T-cell (primary cell): ENCODE data around the gene CD79A. TPM values are rescaled to one million over a fixed set of nuclear protein-coding genes. Genes with fewer than 3 reads are reported as not detected.

Source experiments
- ATAC-seq, 4 experiments: fragments of 200-7000 bp in 3 of 4; fragments of 150-1000 bp in 1 of 4; cut with Tn5 transposase; replicated peaks in 1 of 4; 1 replicate in 3 of 4; 2 replicates in 1 of 4; pipeline ENCODE4 v1.10.0; 2021; ENCODE audit warnings: moderate library complexity in 3 of 4, mild to moderate bottlenecking in 2 of 4, moderate number of reproducible peaks in 1 of 4
- CTCF ChIA-PET, 2 donors: fragments of 300-600 bp; sonication (Branson Sonifier 250); formaldehyde crosslinking; loops; one replicate each; lab custom pipeline; 2022; ENCODE audit warnings: antibody characterized with exemption in 2 of 2; lab: Charles Lee
- POLR2A ChIA-PET, 2 donors: fragments of 300-600 bp; sonication (Branson Sonifier 250); formaldehyde crosslinking; loops; one replicate each; lab custom pipeline; 2022; ENCODE audit warnings: antibody characterized with exemption in 2 of 2; lab: Charles Lee
- DNase-seq, 35 experiments: peaks; one replicate each; pipeline versions ENCODE4 v3.0.0 to v3.0.0-alpha.2; 2013 to 2023
- H3K27ac ChIP-seq: one replicate; pipeline ENCODE4 v1.5.1; 2013; ENCODE audit warnings: low read length
- H3K27me3 ChIP-seq, 2 experiments: replicated peaks in 1 of 2; 1 replicate in 1 of 2; 2 replicates in 1 of 2; pipeline versions ENCODE4 v1.6.1 to v1.7.0; 2013; ENCODE audit warnings: low read length in 1 of 2, mixed read lengths in 1 of 2; ENCODE audit not compliant: control insufficient read depth in 2 of 2, insufficient read depth in 2 of 2; ENCODE audit errors: extremely low read depth in 1 of 2
- H3K36me3 ChIP-seq, 2 donors: 1 replicate in 1 of 2; 2 replicates in 1 of 2; pipeline versions ENCODE4 v1.6.1 to v1.7.0; 2013; ENCODE audit warnings: low read length in 1 of 2; ENCODE audit not compliant: control insufficient read depth in 2 of 2, insufficient read depth in 1 of 2; ENCODE audit errors: extremely low read depth in 1 of 2
- H3K4me1 ChIP-seq, 2 experiments: 1 replicate in 1 of 2; 2 replicates in 1 of 2; pipeline versions ENCODE4 v1.6.1 to v1.7.0; 2013; ENCODE audit warnings: low read length in 2 of 2, mixed read lengths in 1 of 2; ENCODE audit not compliant: insufficient read depth in 2 of 2, control insufficient read depth in 1 of 2; ENCODE audit errors: extremely low read depth in 1 of 2
- H3K4me3 ChIP-seq, 2 donors: 1 replicate in 1 of 2; 2 replicates in 1 of 2; pipeline versions ENCODE4 v1.5.1 to v1.7.0; 2013; ENCODE audit warnings: mild to moderate bottlenecking in 2 of 2, low read length in 1 of 2, moderate library complexity in 1 of 2; ENCODE audit not compliant: control insufficient read depth in 1 of 2; ENCODE audit errors: extremely low read depth in 1 of 2
- H3K9me3 ChIP-seq: 2 replicates; pipeline ENCODE4 v1.7.0; 2013
- H3K27ac Mint-ChIP-seq, 2 donors: one replicate each; pipeline ENCODE4 v1.8.0; 2020 to 2021; ENCODE audit warnings: mild to moderate bottlenecking in 2 of 2, mixed read lengths in 2 of 2
- H3K27me3 Mint-ChIP-seq, 2 donors: one replicate each; pipeline ENCODE4 v1.8.0; 2021 to 2022; ENCODE audit warnings: mixed read lengths in 2 of 2
- H3K36me3 Mint-ChIP-seq: one replicate; pipeline ENCODE4 v1.8.0; 2021; ENCODE audit warnings: mixed read lengths
- H3K4me1 Mint-ChIP-seq, 3 donors: one replicate each; pipeline ENCODE4 v1.8.0; 2020 to 2022; ENCODE audit warnings: mixed read lengths in 3 of 3, mild to moderate bottlenecking in 1 of 3
- H3K4me3 Mint-ChIP-seq, 3 donors: one replicate each; pipeline ENCODE4 v1.8.0; 2020 to 2022; ENCODE audit warnings: mild to moderate bottlenecking in 3 of 3, mixed read lengths in 3 of 3, moderate library complexity in 3 of 3
- H3K9me3 Mint-ChIP-seq, 3 donors: one replicate each; pipeline ENCODE4 v1.8.0; 2020 to 2022; ENCODE audit warnings: mixed read lengths in 3 of 3
- WGBS: methylation state at CpG from one replicate; pipeline ENCODE4 v1.1.5; 2013; ENCODE audit warnings: missing lambda C conversion rate; ENCODE audit not compliant: insufficient coverage; 5-methylcytosine and 5-hydroxymethylcytosine counted together
- total RNA-seq, 35 experiments: library from RNA in 6 of 35; stranded (reverse) in 6 of 35; fragments of 120-200 nt in 1 of 35; gene quantifications; one replicate each; pipeline versions ENCODE4 v1.2.1 to v1.2.4 and lab custom pipeline; 2013 to 2026

The CD79A gene
- total RNA-seq, 5 donors from 2014 or later (not counting 1 experiment from before 2014, with no cell fraction given) = 15.9 to 51.1 (median 19.0) TPM

DNA sequence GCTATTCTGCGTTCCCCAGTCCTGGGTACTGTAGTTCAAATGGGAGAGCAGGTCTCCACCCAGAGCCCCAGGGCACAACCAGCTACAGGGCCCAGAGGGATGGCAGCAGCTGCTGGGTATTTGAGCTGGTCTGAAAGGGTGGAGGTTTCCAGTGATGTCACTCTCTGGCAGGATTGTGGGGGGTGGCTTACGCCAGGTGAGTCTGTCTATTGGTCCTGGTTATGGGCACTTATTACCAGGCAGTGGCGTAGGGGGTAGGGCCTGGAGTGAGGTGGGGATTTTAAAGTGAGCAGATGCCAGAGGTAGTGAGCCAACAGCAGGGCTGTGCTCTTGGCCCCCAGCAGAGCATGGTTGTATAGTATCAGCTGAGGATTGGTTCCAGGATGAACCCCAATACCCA, 10.8 kb upstream of the CD79A start:
- Mint-ChIP-seq H3K9me3 (no peaks in the 10 kb centered on the region), H3K27me3 (no peaks in the 10 kb centered on the region), H3K27ac (peak overlapping the region; percentile 55 to 71), H3K4me1 (peaks cover 65 to 83% (median 75%) of the 10 kb centered on the region in 3 donors), H3K36me3 (peaks cover 54% of the 10 kb centered on the region), H3K4me3 (no peak overlapping the region)
- peak overlapping the region; percentile 36 for H3K27ac ChIP-seq
- no peak overlapping the region for H3K4me3 ChIP-seq
- DNase-seq (no peak), ATAC-seq (no peak)
- WGBS = 86% methylated on average over 2 of the region's 3 CpGs
- ChIA-PET CTCF (interaction anchor here in 1 of 2 donors (0.6 kb wide), 2 partner anchors 30 to 1213 kb away, joined by 3 read pairs; no protein-coding TSS in a partner anchor), POLR2A (no interaction called here)
- peaks cover 46 to 96% of the 10 kb centered on the region in 2 experiments for H3K4me1 ChIP-seq
- H3K9me3 ChIP-seq = no peaks in the 10 kb centered on the region
- H3K36me3 ChIP-seq = peaks cover 27 to 72% of the 10 kb centered on the region in 2 donors
- no peaks in the 10 kb centered on the region for H3K27me3 ChIP-seq

DNA sequence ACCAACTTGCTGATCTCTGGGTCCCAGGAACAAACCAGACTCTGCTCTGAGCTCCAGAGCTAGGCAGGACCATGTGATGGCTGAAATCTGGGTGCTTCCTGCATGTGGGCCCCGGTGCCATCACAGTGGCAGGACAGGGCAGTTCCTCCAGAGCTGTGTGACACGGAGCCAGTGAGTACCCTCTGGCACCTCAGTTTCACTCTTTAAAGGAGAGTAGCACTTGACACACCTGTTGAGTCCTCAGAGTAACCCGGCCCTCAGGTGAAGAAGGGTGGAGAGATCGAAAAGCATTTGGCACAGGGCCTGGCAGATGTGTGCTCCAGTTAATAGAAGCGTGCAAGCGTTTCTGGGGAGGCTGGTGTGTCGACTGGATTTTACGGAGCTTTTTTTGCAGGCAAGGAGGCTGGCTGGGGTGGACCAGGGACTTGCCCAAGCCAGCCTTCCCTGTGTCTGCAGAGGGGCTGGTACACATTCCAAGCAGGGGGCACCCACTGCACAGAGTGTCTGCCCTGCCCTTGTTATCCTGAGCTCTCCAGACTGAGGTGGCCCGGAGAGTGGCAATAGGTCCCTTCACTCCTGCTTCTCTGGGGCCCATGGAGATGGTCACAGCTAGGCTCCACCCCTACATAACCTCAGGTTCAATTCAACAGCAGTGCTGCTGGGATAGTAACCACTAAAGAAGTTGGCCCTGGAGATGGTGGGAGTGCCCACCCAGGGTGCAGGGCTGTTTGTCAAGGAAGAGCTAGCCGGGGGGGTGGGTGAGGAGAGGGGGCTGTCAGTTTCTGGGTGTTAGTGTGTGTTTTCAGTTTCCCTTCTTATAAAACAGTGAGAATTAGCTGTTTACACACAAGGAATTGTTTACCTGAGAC, 8.7 kb upstream of the CD79A start:
- H3K36me3 ChIP-seq = peaks cover 27 to 52% of the 10 kb centered on the region in 2 donors
- Mint-ChIP-seq H3K4me3 (peak overlapping the region in 1 of 3 donors; percentile 20), H3K4me1 (peaks cover 65 to 82% (median 75%) of the 10 kb centered on the region in 3 donors), H3K36me3 (peaks cover 40% of the 10 kb centered on the region), H3K27me3 (no peaks in the 10 kb centered on the region), H3K9me3 (no peaks in the 10 kb centered on the region), H3K27ac (peak overlapping the region; percentile 88 to 92)
- 79% methylated on average over 8 of the region's 10 CpGs for WGBS
- H3K9me3 ChIP-seq = no peaks in the 10 kb centered on the region
- no peak for DNase-seq
- POLR2A ChIA-PET = interaction anchor here (0.6 to 0.7 kb wide), 3 partner anchors 11 to 340 kb away, joined by 3 to 8 read pairs (median 6); no protein-coding TSS in a partner anchor
- no peak for ATAC-seq
- H3K4me1 ChIP-seq = peaks cover 50 to 96% of the 10 kb centered on the region in 2 experiments
- H3K4me3 ChIP-seq = no peak overlapping the region
- H3K27ac ChIP-seq = peak overlapping the region; percentile 81
- H3K27me3 ChIP-seq = no peaks in the 10 kb centered on the region
- CTCF ChIA-PET = interaction anchor here in 1 of 2 donors (1.1 kb wide), 1 partner anchor 84 kb away, joined by 3 read pairs; no protein-coding TSS in a partner anchor

- Mint-ChIP-seq H3K9me3 (no peaks in the 10 kb centered on the region), H3K4me3 (no peak overlapping the region), H3K27me3 (no peaks in the 10 kb centered on the region), H3K36me3 (peaks cover 36% of the 10 kb centered on the region), H3K4me1 (peaks cover 62 to 84% (median 75%) of the 10 kb centered on the region in 3 donors), H3K27ac (peak overlapping the region; percentile 88 to 92)
- Histone ChIP-seq H3K4me1 (peaks cover 56 to 96% of the 10 kb centered on the region in 2 experiments), H3K9me3 (no peaks in the 10 kb centered on the region), H3K27ac (peak overlapping the region; percentile 81), H3K27me3 (no peaks in the 10 kb centered on the region), H3K4me3 (no peak overlapping the region), H3K36me3 (peaks cover 27 to 46% of the 10 kb centered on the region in 2 donors)
- ATAC-seq = no peak
- WGBS = 100% methylated on average over 2 of the region's 12 CpGs
- CTCF ChIA-PET = interaction anchor here in 1 of 2 donors (1.1 kb wide), 1 partner anchor 84 kb away, joined by 3 read pairs; no protein-coding TSS in a partner anchor
- POLR2A ChIA-PET = interaction anchor here in 1 of 2 donors (0.7 kb wide), 1 partner anchor 340 kb away, joined by 6 read pairs; no protein-coding TSS in a partner anchor
- no peak for DNase-seq
These were observed 8.1 kb upstream of the CD79A start for GRCh38 chr19:41868989-41869300.

DNA sequence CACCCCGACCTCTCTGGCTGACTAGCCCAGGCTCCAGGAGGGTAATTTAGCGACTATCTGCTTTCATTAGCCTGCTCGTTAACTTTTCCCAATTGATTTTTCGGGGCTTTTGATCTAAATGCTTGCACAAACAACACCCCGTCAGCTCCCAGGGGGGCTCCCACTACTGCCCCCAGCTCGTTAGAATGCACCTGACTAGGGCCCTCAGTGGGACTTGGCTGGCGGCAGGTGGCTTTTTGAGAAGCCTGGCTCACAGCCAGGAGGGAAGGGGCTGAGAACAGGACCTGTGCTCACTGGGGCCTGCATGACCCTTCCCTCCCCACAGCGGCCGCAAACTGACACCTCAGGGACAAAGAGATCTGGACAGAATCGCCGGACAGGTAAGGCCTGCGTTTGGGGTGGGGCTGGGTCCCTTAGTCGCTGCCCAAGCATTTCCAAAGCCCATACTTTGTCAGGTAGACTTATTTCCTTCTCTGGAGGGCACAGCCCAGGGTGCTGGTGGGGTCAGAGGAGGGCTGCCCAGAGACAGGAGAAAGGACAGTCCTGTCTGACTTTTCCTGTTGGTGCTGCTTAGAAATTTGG, 7.6 kb upstream of the CD79A start:
- peaks cover 58 to 96% of the 10 kb centered on the region in 2 experiments for H3K4me1 ChIP-seq
- Mint-ChIP-seq H3K36me3 (peaks cover 31% of the 10 kb centered on the region), H3K27ac (peak overlapping the region; percentile 89), H3K4me3 (peak overlapping the region in 1 of 3 donors; percentile 17), H3K9me3 (no peaks in the 10 kb centered on the region), H3K4me1 (peaks cover 60 to 84% (median 73%) of the 10 kb centered on the region in 3 donors), H3K27me3 (no peaks in the 10 kb centered on the region)
- 88% methylated on average over 8 of the region's 13 CpGs for WGBS
- no peak overlapping the region for H3K4me3 ChIP-seq
- ChIA-PET CTCF (no interaction called here), POLR2A (no interaction called here)
- no peak for ATAC-seq
- DNase-seq = no peak
- no peaks in the 10 kb centered on the region for H3K27me3 ChIP-seq
- peaks cover 27 to 41% of the 10 kb centered on the region in 2 donors for H3K36me3 ChIP-seq
- H3K27ac ChIP-seq = peak overlapping the region; percentile 81
- H3K9me3 ChIP-seq = no peaks in the 10 kb centered on the region

- Histone ChIP-seq H3K4me3 (no peak overlapping the region), H3K27ac (peak overlapping the region; percentile 81), H3K27me3 (no peaks in the 10 kb centered on the region), H3K4me1 (peaks cover 62 to 97% of the 10 kb centered on the region in 2 experiments), H3K36me3 (peaks cover 21 to 34% of the 10 kb centered on the region in 2 donors), H3K9me3 (no peaks in the 10 kb centered on the region)
- Mint-ChIP-seq H3K9me3 (no peaks in the 10 kb centered on the region), H3K4me1 (peaks cover 57 to 83% (median 72%) of the 10 kb centered on the region in 3 donors), H3K4me3 (peak overlapping the region in 1 of 3 donors; percentile 44), H3K27me3 (no peaks in the 10 kb centered on the region), H3K27ac (peak overlapping the region; percentile 89), H3K36me3 (peaks cover 28% of the 10 kb centered on the region)
- ATAC-seq (no peak), DNase-seq (no peak)
- POLR2A ChIA-PET = interaction anchor here in 1 of 2 donors (0.5 kb wide), 1 partner anchor 29 kb away, joined by 3 read pairs; no protein-coding TSS in a partner anchor
- WGBS = no CpG with 5 or more reads among the region's 3 CpGs
- CTCF ChIA-PET = interaction anchor here (0.6 to 2.1 kb wide), 3 partner anchors 10 to 571 kb away, joined by 4 to 15 read pairs (median 8); partner anchors contain the start of gene RPS19 (in 1 of the 2)
These were observed 6.6 kb upstream of the CD79A start for GRCh38 chr19:41870401-41870873.
